ENCODE data around the gene PANX2.

GRCh38 chr22:50138988-50139387, 31.5 kb upstream of the PANX2 start:
- TF ChIP-seq CTCF (IDR thresholded peaks at IDR 0.05; ENCODE audit: poor library complexity) (no peak), EZH2phosphoT487 (IDR thresholded peaks at IDR 0.05; ENCODE audit: low read depth, severe bottlenecking, unreplicated experiment) (no peak)
